HUES6 (cell line): ENCODE data around the gene ZFHX3.

Experiments used
- H3K27ac ChIP-seq: 2 replicates; pipeline ENCODE4 v1.7.0; 2013; ENCODE audit warnings: low read depth, mild to moderate bottlenecking, low read length, inconsistent platforms
- H3K27me3 ChIP-seq: 2 replicates; pipeline ENCODE4 v1.6.1; 2013; ENCODE audit warnings: low read length; ENCODE audit not compliant: control insufficient read depth, insufficient read depth
- H3K36me3 ChIP-seq: 2 replicates; pipeline ENCODE4 v1.6.1; 2013; ENCODE audit warnings: low read length; ENCODE audit not compliant: control insufficient read depth, insufficient read depth
- H3K4me1 ChIP-seq: 2 replicates; pipeline ENCODE4 v1.6.1; 2013; ENCODE audit warnings: low read length; ENCODE audit not compliant: control insufficient read depth, insufficient read depth
- H3K4me3 ChIP-seq: 2 replicates; pipeline ENCODE4 v1.5.1; 2013; ENCODE audit warnings: low read depth, low read length
- H3K9ac ChIP-seq: one replicate; pipeline ENCODE4 v1.6.1; 2013; ENCODE audit warnings: mild to moderate bottlenecking, low read length
- H3K9me3 ChIP-seq: 2 replicates; pipeline ENCODE4 v1.6.1; 2013; ENCODE audit warnings: low read depth, low read length; ENCODE audit not compliant: control insufficient read depth, insufficient read depth

ZFHX3 gene

DNA sequence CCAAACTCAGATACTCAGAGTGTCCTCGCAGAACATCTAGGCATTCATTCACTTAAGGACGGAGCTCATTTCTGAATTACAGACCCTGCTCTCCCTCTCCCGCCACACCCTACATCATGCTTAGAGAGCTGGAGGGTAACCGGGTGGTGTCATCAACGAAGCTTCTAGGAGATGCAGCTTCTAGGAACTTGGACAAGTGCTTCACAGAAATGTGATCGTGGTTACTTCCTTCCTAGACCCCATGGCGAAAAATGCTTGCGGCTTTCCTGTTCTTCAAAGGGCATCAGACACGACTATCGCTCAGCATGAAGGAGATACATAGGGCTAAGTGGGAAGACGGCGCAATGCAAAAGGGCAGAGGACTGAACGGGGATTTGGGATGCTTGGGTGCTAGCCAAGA lies 126.8 kb downstream of the ZFHX3 start:
- H3K4me1 ChIP-seq = no peaks in the 10 kb centered on the region
- no peak overlapping the region for H3K4me3 ChIP-seq
- no peak overlapping the region for H3K27ac ChIP-seq

DNA sequence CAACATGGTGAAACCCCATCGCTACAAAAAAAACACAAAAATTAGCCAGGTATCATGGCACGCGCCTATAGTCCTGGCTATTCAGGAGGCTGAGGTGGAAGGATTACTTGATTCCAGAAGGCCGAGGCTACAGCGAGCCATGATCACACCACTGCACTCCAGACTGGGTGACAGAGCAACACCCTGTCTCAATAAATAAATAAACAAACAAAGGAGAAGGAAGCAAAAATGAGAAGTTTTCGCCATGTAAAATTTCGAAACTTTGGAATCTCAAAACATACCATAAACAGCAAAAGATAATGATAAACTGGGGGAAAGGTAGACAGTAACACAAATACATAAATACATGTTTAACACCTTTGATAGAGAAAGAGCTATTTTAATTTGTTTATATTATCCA lies 130.9 kb downstream of the ZFHX3 start:
- Histone ChIP-seq H3K27ac (no peak overlapping the region), H3K9ac (no peak overlapping the region), H3K4me3 (no peak overlapping the region), H3K36me3 (no peaks in the 10 kb centered on the region), H3K4me1 (no peaks in the 10 kb centered on the region), H3K9me3 (no peaks in the 10 kb centered on the region), H3K27me3 (no peaks in the 10 kb centered on the region)

More for the DNA sequence above, 126.8 kb downstream of the ZFHX3 start:
- Histone ChIP-seq H3K36me3 (no peaks in the 10 kb centered on the region), H3K9ac (no peak overlapping the region), H3K27me3 (no peaks in the 10 kb centered on the region), H3K9me3 (no peaks in the 10 kb centered on the region)

DNA sequence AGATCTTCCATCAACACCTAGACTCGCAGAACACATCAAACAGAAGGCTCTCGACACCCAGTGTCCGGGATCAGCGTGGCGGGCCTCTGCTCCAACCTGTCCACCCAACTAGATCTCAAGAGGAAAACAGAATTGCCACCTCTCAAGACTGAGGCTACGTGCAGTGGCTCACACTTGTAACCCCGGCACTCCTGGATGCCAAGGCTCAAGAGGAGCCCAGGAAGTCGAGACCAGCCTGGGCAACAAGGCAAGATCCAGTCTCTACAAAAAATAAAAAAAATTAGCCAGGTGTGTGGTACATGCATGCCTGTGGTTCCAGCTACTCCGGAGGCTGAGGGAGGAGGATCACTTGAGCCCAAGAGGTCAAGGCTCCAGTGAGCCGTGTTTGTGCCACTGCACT lies 132.6 kb downstream of the ZFHX3 start:
- Histone ChIP-seq H3K4me3 (no peak overlapping the region), H3K27ac (no peak overlapping the region), H3K36me3 (no peaks in the 10 kb centered on the region), H3K27me3 (no peaks in the 10 kb centered on the region), H3K4me1 (no peaks in the 10 kb centered on the region), H3K9ac (no peak overlapping the region), H3K9me3 (no peaks in the 10 kb centered on the region)

DNA sequence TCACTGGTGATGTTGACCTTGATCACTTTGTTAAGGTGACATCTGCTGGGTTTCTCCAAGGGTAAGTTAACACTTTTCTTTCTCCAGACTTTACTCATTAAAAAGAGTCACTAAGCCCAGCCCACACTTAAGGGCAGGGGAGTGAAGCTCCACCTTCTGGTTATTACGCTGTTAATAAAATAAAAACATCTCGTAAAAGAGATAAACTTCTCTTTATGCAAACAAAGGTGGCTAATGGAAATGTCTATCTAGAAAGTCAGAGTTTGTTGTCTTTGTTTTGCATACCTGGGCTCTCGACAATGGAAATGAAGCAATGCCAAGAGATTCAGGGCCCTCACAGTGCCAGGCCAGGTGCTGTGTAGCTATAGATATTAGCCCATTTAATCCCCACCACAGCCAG lies 134.4 kb downstream of the ZFHX3 start:
- Histone ChIP-seq H3K27me3 (no peaks in the 10 kb centered on the region), H3K9ac (no peak overlapping the region), H3K27ac (no peak overlapping the region), H3K9me3 (no peaks in the 10 kb centered on the region), H3K36me3 (no peaks in the 10 kb centered on the region), H3K4me1 (peaks cover 2% of the 10 kb centered on the region; the same call in 1 of the 2 replicates), H3K4me3 (no peak overlapping the region)

DNA sequence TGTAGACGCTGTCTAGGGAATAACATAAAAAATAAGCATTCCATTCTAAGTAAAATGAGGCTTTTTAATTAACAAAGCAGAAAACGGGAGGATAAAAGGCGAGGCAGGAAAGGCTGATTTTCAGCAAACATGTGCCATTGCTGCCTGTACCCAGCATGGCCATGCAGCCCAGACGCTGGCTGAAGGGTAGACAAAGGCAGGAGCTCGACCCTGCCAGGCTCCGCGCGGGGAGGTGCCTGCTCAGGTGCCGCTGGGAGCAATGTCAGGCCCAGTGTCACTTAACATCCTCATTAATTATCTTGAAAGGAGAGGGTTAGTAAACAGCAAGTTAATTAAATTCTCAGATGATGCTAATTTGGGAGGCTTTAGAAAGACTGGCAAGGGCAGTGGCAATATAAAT lies 136.0 kb downstream of the ZFHX3 start:
- Histone ChIP-seq H3K4me3 (no peak overlapping the region), H3K9ac (no peak overlapping the region), H3K27me3 (no peaks in the 10 kb centered on the region), H3K36me3 (no peaks in the 10 kb centered on the region), H3K4me1 (peaks cover 2% of the 10 kb centered on the region; the same call in 1 of the 2 replicates), H3K9me3 (no peaks in the 10 kb centered on the region), H3K27ac (no peak overlapping the region)

DNA sequence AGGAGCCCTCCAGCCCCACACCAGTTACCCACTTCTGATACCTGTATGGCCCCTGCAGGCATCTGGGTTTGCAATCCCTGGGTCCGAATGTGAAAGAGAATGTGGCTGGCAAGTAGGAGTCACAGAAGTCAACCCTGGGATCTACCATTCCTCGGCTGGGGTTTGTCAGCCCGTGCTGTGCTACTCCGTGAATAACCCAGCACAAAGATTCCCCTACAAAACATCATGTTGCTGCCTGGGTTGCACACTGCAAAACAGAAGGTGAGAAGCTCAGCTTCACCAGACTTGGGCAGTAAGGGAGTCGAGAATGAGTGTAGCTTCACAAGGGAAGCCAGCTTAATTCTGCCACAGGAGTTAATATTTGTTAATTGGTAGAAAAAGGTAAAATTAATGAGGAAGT lies 137.1 kb downstream of the ZFHX3 start:
- H3K27me3 ChIP-seq = no peaks in the 10 kb centered on the region
- H3K9ac ChIP-seq = no peak overlapping the region
- H3K27ac ChIP-seq = no peak overlapping the region
- H3K4me3 ChIP-seq = no peak overlapping the region
- H3K36me3 ChIP-seq = no peaks in the 10 kb centered on the region
- no peaks in the 10 kb centered on the region for H3K9me3 ChIP-seq
- H3K4me1 ChIP-seq = peaks cover 2% of the 10 kb centered on the region; the same call in 1 of the 2 replicates

DNA sequence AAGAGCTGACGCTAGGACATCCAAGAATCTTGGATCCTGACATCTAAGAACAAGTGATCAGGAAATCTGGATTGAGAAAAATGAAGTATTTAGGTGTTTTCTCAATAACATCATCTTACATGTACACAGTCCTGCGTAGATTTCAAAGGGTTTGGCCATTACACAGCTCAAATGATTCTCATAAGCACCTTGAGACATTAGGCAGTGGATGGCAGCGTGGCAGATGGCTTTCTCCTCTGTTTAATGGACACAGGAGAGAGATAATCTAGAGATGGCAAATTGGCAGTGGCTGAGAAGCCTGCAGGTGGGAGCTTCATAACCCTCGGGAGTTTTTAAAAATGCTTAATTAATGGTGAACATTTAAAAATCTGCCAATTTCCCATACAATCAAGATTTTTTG lies 137.5 kb downstream of the ZFHX3 start:
- H3K27me3 ChIP-seq = no peaks in the 10 kb centered on the region
- H3K9ac ChIP-seq = no peak overlapping the region
- peaks cover 2% of the 10 kb centered on the region; the same call in 1 of the 2 replicates for H3K4me1 ChIP-seq
- H3K4me3 ChIP-seq = no peak overlapping the region
- no peak overlapping the region for H3K27ac ChIP-seq
- H3K36me3 ChIP-seq = no peaks in the 10 kb centered on the region
- no peaks in the 10 kb centered on the region for H3K9me3 ChIP-seq

DNA sequence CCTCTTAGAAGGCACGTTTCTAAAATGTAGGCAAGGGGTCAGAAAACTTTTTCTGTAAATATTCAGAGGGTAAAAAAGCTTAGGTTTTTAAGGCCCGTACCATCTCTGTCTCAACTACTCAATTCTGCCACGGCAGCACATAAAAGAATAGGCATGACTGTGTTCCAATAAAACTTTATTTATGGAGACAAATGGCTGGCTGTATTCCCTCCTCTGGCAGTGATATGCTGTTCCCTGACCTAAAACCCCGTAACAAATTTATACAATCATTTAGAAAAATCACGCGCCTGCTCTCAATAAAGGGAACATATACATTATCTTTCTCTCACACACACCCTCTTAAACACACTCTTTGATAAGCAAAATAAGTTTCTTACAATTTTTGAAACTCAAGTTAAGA lies 138.7 kb downstream of the ZFHX3 start:
- H3K9ac ChIP-seq = no peak overlapping the region
- no peak overlapping the region for H3K4me3 ChIP-seq
- H3K27me3 ChIP-seq = no peaks in the 10 kb centered on the region
- H3K4me1 ChIP-seq = peaks cover 2% of the 10 kb centered on the region; the same call in 1 of the 2 replicates
- H3K27ac ChIP-seq = no peak overlapping the region
- H3K9me3 ChIP-seq = no peaks in the 10 kb centered on the region
- no peaks in the 10 kb centered on the region for H3K36me3 ChIP-seq

DNA sequence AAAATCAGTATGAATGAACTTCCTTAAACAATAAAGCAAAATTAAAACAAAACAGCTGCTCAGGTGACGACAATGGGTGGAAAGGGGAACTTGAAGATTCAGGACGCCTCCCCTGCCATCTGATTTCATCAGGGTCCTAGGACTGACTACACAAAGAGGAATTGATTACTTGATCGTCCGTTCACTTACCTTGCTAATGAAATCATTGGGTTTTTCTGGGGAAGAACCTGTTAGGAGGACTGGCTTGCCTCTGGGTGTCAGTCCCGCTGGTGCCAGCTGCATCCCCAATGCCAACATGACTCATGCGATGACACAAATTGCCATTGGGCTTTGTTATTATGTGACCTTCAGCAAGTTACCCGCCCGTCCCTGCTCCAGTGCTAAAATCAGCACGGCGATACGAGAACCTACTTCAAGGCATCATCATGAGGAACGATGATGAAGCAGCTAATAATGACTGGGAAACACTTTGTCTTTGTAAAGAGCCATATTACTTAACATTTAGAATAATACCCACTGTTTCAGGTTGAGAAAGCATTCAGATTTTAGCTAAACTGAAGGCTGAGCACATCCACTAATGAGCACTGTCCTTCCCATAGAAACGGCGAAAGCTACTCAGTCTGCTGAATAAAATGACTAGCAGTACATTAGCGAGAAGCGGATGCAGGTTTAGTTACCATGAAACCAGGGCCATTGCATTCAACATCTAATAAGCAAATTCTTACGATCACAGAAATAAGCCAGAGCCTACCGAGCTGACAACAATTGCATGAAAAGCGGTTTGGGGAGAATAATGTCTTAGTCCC lies 139.4 kb downstream of the ZFHX3 start:
- Histone ChIP-seq H3K27me3 (no peaks in the 10 kb centered on the region), H3K4me3 (no peak overlapping the region), H3K36me3 (no peaks in the 10 kb centered on the region), H3K9me3 (no peaks in the 10 kb centered on the region), H3K27ac (no peak overlapping the region), H3K4me1 (peaks cover 2% of the 10 kb centered on the region; the same call in 1 of the 2 replicates), H3K9ac (no peak overlapping the region)

DNA sequence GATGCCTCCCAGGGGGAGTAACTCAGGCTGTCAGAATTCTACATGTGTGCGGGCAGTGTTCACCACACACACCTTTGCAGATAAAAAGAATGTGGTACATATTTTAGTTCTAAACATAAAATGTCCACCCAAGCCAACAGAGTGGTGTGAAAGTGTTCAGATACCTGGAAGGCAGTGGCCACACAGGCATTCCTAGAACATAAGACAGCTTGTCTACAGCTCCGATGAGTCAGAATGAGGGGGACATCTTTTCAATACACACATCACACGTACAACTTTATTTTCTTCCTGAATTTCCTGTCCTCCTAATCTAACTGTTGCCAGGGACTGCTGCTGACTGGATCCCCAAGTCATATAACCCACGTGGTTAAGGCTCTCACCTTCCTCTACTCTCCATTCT lies 142.3 kb downstream of the ZFHX3 start:
- Histone ChIP-seq H3K4me3 (no peak overlapping the region), H3K27ac (no peak overlapping the region), H3K27me3 (no peaks in the 10 kb centered on the region), H3K9ac (no peak overlapping the region), H3K9me3 (no peaks in the 10 kb centered on the region), H3K4me1 (peaks cover 2% of the 10 kb centered on the region; the same call in 1 of the 2 replicates), H3K36me3 (no peaks in the 10 kb centered on the region)

DNA sequence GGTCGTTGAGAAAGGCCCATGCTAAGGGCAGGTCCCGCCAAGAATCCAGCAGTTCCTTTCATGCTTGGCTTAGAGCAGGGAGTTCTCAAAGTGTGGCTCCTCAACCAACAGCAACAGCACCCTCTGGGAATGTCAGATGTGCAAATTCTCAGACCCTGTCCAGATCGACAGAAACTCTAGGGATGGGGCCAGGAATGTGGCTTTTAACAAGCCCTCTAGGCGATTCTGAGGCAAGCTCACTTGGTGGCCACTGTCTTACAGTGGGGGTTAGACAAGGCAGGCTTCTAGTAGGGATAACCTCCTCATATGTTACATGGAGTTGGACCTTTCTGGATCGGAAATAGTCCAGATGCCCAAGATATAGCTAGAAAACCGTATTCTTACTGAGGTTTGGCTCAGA lies 144.8 kb downstream of the ZFHX3 start:
- no peak overlapping the region for H3K4me3 ChIP-seq
- H3K27me3 ChIP-seq = no peaks in the 10 kb centered on the region
- H3K27ac ChIP-seq = no peak overlapping the region
- H3K36me3 ChIP-seq = no peaks in the 10 kb centered on the region
- H3K9ac ChIP-seq = no peak overlapping the region
- no peaks in the 10 kb centered on the region for H3K4me1 ChIP-seq
- H3K9me3 ChIP-seq = no peaks in the 10 kb centered on the region
